ENCODE data around the gene KCNN3.

DNA sequence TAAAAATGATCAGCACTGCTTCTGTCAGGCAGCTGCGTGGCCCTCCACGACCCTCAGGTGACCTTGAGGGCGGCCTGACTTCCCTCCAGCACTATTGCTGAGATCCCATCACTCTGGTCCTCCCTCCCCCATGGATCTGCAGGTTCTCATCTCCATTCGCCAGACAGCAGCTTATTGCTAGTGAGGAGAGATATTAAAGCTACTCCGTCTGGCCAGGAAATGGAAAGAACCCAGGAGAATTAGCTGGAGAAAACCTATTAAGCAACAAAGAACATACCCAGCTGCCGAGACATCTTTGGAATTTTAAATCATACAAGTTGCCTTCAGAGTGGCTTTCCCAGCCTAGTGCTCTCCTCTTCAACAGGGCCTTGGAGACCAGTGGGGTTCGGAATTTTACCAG is 25.7 kb upstream of the KCNN3 start:
- TF ChIP-seq, protein P1, sequence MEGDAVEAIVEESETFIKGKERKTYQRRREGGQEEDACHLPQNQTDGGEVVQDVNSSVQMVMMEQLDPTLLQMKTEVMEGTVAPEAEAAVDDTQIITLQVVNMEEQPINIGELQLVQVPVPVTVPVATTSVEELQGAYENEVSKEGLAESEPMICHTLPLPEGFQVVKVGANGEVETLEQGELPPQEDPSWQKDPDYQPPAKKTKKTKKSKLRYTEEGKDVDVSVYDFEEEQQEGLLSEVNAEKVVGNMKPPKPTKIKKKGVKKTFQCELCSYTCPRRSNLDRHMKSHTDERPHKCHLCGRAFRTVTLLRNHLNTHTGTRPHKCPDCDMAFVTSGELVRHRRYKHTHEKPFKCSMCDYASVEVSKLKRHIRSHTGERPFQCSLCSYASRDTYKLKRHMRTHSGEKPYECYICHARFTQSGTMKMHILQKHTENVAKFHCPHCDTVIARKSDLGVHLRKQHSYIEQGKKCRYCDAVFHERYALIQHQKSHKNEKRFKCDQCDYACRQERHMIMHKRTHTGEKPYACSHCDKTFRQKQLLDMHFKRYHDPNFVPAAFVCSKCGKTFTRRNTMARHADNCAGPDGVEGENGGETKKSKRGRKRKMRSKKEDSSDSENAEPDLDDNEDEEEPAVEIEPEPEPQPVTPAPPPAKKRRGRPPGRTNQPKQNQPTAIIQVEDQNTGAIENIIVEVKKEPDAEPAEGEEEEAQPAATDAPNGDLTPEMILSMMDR (IDR thresholded peaks at IDR 0.05), result no peak
- no peak for TF ChIP-seq POLR2A (IDR thresholded peaks at IDR 0.05)
- TF ChIP-seq EP300 (IDR thresholded peaks at IDR 0.05), result no peak
